A549 (cell line): ENCODE measurements around the gene CFAP77.

Source experiments
- CHD2 ChIP-seq: fragments of 150-350 bp; IDR thresholded peaks from 2 replicates; pipeline ENCODE4 v1.6.1; 2014; ENCODE audit warnings: low read length; ENCODE audit not compliant: partially characterized antibody
- CTCF ChIP-seq: fragments of >200 bp; sonication (Bioruptor Twin); formaldehyde crosslinking; IDR thresholded peaks from 3 replicates; pipeline ENCODE4 v1.5.1; 2016
- POLR2A ChIP-seq: IDR thresholded peaks from 2 replicates; pipeline ENCODE4 v1.6.1; 2012; ENCODE audit warnings: mild to moderate bottlenecking, low read length
- RCOR1 ChIP-seq: fragments of 150-350 bp; IDR thresholded peaks from 2 replicates; pipeline ENCODE4 v1.6.1; 2014; ENCODE audit warnings: antibody characterized with exemption, low read length, low read depth
- REST ChIP-seq: fragments of 200-600 bp; sonication (generic); IDR thresholded peaks from 2 replicates; pipeline ENCODE4 v1.6.1; 2016; ENCODE audit warnings: antibody characterized with exemption, mild to moderate bottlenecking, moderate library complexity

GRCh38 chr9:132531710-132532570, 121.9 kb downstream of the CFAP77 start:
- TF ChIP-seq CTCF (no peak), RCOR1 (no peak), CHD2 (no peak), POLR2A (no peak), REST (no peak)
